K562 (cell line): ENCODE results near the gene FBXW7. TPM values are rescaled to one million over a fixed set of nuclear protein-coding genes. Genes with fewer than 3 reads are reported as not detected.

Experiments
- ATF7 ChIP-seq: fragments of 450-650 bp; IDR thresholded peaks from 2 replicates; pipeline ENCODE4 v1.7.1; 2014; ENCODE audit warnings: mild to moderate bottlenecking, moderate library complexity
- GATAD2A ChIP-seq: fragments of 450-650 bp; IDR thresholded peaks from 2 replicates; pipeline ENCODE4 v1.6.1; 2017
- LARP7 ChIP-seq: fragments of 450-650 bp; IDR thresholded peaks from 2 replicates; pipeline ENCODE4 v1.6.1; 2016
- MECOM ChIP-seq: fragments of 250-450 bp; sonication (Bioruptor Pico); IDR thresholded peaks from 2 replicates; pipeline ENCODE4 v1.8.0; 2022; ENCODE audit warnings: inconsistent platforms
- PYGO2 ChIP-seq: fragments of 450-650 bp; IDR thresholded peaks from 2 replicates; pipeline ENCODE4 v1.6.1; 2016; ENCODE audit warnings: mild to moderate bottlenecking, missing genetic modification characterization, moderate library complexity, missing compliant biosample characterization
- RAD21 ChIP-seq, 2 experiments: fragments of 250-450 bp in 1 of 2; fragments of 450-650 bp in 1 of 2; sonication (Bioruptor Pico) in 1 of 2; formaldehyde crosslinking in 1 of 2; IDR thresholded peaks in 1 of 2; conservative IDR thresholded peaks in 1 of 2; 2 replicates each; pipeline versions ENCODE4 v1.4.0 to v1.8.0; 2020 to 2022; ENCODE audit warnings: mild to moderate bottlenecking in 2 of 2, moderate library complexity in 1 of 2
- ZKSCAN8 ChIP-seq: fragments of 200-800 bp; sonication (Bioruptor generic); IDR thresholded peaks from 2 replicates; pipeline ENCODE4 v1.6.1; 2016; ENCODE audit warnings: missing genetic modification characterization, missing compliant biosample characterization
- ZNF212 ChIP-seq: fragments of 450-650 bp; formaldehyde crosslinking; IDR thresholded peaks from 2 replicates; pipeline ENCODE4 v1.4.0; 2020; ENCODE audit warnings: mild to moderate bottlenecking
- ZNF830 ChIP-seq: fragments of 250-450 bp; sonication (Bioruptor Pico); IDR thresholded peaks from 2 replicates; pipeline ENCODE4 v1.5.0; 2021; ENCODE audit warnings: mild to moderate bottlenecking
- polyA plus RNA-seq, 8 experiments: library from polyadenylated mRNA; depleted of rRNA in 4 of 8; stranded (reverse) in 5 of 8; unstranded in 3 of 8; fragments of >200 nt; fragmentation: Nextera tagmentation in 2 of 8; fragmentation: Illumina TruSeq in 1 of 8; extraction: Ambion mirVana in 2 of 8; extraction: Trizol in 1 of 8; gene quantifications; 2 replicates each; pipeline versions ENCODE4 v1.2.1 to v1.2.3, GENCODE V29; 2011 to 2014; ENCODE audit warnings: inconsistent platforms in 1 of 8, missing spikeins in 1 of 8
- total RNA-seq, 7 experiments: library from RNA; depleted of rRNA in 6 of 7; stranded (reverse); fragments of >200 nt in 6 of 7; fragmentation: Illumina TruSeq in 2 of 7; extraction: Trizol in 2 of 7; gene quantifications; 2 replicates each; pipeline versions ENCODE4 v1.2.1 to v1.2.3, GENCODE V29; 2011 to 2021; ENCODE audit warnings: low replicate concordance in 1 of 7
- TF ChIP-seq, protein P1 (sequence below), 2 experiments: fragments of 450-650 bp; IDR thresholded peaks; 2 replicates each; pipeline ENCODE4 v1.6.1; 2016; ENCODE audit warnings: mild to moderate bottlenecking in 2 of 2, borderline replicate concordance in 1 of 2, low read depth in 1 of 2, moderate library complexity in 1 of 2
- TF ChIP-seq, protein P2 (sequence below): fragments of 200-400 bp; formaldehyde crosslinking; IDR thresholded peaks from 2 replicates; pipeline ENCODE4 v1.6.1; 2017; ENCODE audit warnings: mild to moderate bottlenecking, low read depth, low read length, moderate library complexity
- TF ChIP-seq, protein P3 (sequence below): sonication (generic); formaldehyde crosslinking; IDR thresholded peaks from 2 replicates; pipeline ENCODE4 v1.8.1; 2023; ENCODE audit warnings: mild to moderate bottlenecking, missing genetic modification reagents
- TF ChIP-seq, protein P4 (sequence below), 2 experiments: fragments of 450-650 bp in 1 of 2; sonication (generic) in 1 of 2; formaldehyde crosslinking in 1 of 2; IDR thresholded peaks in 1 of 2; conservative IDR thresholded peaks in 1 of 2; 2 replicates each; pipeline versions ENCODE4 v1.6.1 to v1.8.1; 2016 to 2023; ENCODE audit warnings: mild to moderate bottlenecking in 2 of 2, moderate library complexity in 2 of 2, inconsistent platforms in 1 of 2, missing genetic modification reagents in 1 of 2

FBXW7 gene
- total and polyA plus RNA-seq, 9 of the 15 experiments (the other 6 are each of a cell fraction or from before 2014, with no cell fraction given), result 6.8 to 44.2 (median 16.4) TPM

DNA sequence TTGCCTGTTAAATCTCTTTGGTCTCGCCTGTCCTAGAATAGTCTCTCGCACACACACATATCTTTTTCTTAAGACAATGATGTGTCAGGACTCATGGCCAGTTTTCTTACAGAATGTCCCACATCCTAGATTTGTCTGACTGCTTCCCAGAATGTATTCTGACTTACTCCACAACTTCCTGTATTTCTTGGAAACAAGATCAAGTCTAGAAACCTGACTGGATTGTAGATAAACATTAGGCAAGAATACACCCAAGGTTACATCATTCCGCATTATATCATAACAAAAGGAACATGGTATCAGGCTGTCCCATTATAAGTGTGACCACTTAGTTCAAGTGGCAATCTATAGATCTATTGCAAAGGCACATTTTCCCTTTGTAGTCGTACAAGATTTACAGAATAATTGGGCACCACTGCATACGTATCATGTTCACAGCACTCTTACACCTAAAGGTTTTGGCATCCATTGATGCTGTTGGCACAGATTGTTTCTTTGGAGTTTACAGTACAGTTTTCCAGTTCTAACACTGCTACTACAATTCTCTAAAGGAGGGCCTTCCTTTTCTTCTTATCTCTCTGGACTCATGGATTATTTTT is 56.4 kb downstream of the FBXW7 start (continued):
- TF ChIP-seq, protein P1, sequence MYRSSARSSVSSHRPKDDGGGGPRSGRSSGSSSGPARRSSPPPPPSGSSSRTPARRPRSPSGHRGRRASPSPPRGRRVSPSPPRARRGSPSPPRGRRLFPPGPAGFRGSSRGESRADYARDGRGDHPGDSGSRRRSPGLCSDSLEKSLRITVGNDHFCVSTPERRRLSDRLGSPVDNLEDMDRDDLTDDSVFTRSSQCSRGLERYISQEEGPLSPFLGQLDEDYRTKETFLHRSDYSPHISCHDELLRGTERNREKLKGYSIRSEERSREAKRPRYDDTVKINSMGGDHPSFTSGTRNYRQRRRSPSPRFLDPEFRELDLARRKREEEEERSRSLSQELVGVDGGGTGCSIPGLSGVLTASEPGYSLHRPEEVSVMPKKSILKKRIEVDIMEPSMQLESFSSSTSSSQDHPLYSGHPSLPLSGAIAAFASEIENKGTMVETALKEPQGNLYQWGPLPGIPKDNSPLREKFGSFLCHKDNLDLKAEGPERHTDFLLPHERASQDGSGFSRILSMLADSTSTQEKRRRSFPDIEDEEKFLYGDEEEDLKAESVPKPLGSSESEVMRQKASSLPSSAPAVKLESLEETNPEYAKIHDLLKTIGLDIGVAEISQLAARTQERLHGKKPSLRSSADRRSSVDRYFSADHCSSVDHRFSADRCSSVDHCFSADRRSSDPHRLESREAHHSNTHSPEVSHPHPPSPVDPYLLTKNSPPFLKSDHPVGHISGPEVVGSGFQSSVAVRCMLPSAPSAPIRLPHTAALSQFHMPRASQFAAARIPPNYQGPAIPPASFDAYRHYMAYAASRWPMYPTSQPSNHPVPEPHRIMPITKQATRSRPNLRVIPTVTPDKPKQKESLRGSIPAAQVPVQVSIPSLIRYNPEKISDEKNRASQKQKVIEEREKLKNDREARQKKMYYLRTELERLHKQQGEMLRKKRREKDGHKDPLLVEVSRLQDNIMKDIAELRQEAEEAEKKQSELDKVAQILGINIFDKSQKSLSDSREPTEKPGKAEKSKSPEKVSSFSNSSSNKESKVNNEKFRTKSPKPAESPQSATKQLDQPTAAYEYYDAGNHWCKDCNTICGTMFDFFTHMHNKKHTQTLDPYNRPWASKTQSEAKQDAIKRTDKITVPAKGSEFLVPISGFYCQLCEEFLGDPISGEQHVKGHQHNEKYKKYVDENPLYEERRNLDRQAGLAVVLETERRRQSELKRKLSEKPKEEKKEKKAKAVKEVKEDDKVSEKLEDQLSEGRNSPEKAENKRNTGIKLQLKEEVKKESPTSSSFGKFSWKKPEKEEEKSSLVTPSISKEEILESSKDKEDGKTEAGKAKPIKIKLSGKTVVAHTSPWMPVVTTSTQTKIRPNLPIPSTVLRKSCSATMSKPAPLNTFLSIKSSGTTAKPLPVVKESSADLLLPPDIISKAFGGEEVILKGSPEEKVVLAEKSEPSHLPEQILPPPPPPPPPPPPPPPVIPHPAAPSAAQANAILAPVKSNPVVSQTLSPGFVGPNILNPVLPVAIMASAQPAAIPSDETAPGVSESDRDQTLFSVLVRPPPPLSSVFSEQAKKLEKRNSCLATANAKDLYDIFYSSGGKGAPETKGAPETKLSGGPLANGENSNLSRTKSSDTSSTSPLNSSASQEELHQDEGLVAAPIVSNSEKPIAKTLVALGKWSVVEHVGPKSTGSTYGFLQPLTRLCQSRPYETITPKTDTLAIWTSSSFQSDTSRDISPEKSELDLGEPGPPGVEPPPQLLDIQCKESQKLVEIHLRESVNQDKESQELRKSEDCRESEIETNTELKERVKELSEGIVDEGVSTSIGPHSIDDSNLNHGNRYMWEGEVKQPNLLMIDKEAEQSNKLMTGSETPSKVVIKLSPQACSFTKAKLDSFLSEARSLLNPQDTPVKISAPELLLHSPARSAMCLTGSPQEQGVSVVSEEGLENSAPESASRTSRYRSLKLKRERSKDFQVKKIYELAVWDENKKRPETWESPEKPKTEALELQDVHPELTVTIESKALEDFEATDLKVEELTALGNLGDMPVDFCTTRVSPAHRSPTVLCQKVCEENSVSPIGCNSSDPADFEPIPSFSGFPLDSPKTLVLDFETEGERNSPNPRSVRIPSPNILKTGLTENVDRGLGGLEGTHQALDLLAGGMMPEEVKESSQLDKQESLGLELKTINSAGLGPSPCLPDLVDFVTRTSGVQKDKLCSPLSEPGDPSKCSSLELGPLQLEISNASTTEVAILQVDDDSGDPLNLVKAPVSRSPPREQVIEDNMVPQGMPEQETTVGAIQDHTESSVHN (IDR thresholded peaks at IDR 0.05; ENCODE audit: borderline replicate concordance in 1 of 2, low read depth in 1 of 2), result peak in 1 of 2 experiments; percentile 65; a peak in 1 of 4 replicates
- TF ChIP-seq, protein P2, sequence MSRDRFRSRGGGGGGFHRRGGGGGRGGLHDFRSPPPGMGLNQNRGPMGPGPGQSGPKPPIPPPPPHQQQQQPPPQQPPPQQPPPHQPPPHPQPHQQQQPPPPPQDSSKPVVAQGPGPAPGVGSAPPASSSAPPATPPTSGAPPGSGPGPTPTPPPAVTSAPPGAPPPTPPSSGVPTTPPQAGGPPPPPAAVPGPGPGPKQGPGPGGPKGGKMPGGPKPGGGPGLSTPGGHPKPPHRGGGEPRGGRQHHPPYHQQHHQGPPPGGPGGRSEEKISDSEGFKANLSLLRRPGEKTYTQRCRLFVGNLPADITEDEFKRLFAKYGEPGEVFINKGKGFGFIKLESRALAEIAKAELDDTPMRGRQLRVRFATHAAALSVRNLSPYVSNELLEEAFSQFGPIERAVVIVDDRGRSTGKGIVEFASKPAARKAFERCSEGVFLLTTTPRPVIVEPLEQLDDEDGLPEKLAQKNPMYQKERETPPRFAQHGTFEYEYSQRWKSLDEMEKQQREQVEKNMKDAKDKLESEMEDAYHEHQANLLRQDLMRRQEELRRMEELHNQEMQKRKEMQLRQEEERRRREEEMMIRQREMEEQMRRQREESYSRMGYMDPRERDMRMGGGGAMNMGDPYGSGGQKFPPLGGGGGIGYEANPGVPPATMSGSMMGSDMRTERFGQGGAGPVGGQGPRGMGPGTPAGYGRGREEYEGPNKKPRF, result no peak
- no peak for TF ChIP-seq MECOM
- TF ChIP-seq LARP7, result no peak
- peak; percentile 93 for TF ChIP-seq ATF7
- no peak for TF ChIP-seq GATAD2A
- TF ChIP-seq, protein P3, sequence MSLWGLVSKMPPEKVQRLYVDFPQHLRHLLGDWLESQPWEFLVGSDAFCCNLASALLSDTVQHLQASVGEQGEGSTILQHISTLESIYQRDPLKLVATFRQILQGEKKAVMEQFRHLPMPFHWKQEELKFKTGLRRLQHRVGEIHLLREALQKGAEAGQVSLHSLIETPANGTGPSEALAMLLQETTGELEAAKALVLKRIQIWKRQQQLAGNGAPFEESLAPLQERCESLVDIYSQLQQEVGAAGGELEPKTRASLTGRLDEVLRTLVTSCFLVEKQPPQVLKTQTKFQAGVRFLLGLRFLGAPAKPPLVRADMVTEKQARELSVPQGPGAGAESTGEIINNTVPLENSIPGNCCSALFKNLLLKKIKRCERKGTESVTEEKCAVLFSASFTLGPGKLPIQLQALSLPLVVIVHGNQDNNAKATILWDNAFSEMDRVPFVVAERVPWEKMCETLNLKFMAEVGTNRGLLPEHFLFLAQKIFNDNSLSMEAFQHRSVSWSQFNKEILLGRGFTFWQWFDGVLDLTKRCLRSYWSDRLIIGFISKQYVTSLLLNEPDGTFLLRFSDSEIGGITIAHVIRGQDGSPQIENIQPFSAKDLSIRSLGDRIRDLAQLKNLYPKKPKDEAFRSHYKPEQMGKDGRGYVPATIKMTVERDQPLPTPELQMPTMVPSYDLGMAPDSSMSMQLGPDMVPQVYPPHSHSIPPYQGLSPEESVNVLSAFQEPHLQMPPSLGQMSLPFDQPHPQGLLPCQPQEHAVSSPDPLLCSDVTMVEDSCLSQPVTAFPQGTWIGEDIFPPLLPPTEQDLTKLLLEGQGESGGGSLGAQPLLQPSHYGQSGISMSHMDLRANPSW (CRISPR knock-in tag), result no peak
- TF ChIP-seq, protein P4, sequence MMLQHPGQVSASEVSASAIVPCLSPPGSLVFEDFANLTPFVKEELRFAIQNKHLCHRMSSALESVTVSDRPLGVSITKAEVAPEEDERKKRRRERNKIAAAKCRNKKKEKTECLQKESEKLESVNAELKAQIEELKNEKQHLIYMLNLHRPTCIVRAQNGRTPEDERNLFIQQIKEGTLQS (IDR thresholded peaks at IDR 0.05), result peak; percentile 84; the same call in 1 of the 2 replicates
- TF ChIP-seq, protein P4 (CRISPR knock-in tag; conservative IDR thresholded peaks at IDR 0.05), result no peak
- TF ChIP-seq RAD21 (CRISPR knock-in tag; conservative IDR thresholded peaks at IDR 0.05 in 1 of 2, IDR thresholded peaks at IDR 0.05 in 1 of 2), result no peak
- no peak for TF ChIP-seq ZNF212
- TF ChIP-seq PYGO2 (tag), result no peak
- TF ChIP-seq ZNF830 (CRISPR knock-in tag), result no peak
- TF ChIP-seq ZKSCAN8, result peak; percentile 81; the same call in 1 of the 2 replicates
